ENCODE results near the gene TMEM129.

DNA sequence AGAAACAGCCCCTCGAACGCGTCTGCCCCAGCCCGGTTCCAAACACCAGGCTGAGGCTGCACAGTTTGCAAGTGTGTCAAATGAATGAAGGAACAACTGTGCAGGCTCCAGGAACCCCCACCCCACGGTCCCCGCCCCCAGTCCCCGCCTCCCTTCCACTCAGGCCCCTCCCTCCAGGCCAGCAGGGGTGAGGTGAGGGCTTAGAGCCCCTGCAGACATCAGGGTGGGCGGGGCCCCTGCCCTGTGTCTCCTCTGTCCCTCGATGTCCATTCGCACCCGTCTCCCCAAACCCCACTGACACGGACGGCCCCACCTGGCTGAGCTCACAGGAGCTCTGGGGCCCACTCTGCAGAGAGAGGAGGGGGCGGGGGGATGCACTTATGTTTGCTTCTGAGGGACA is 28.7 kb upstream of the TMEM129 start:
- TF ChIP-seq CTCF (conservative IDR thresholded peaks at IDR 0.05 in 1 of 2, IDR thresholded peaks at IDR 0.05 in 1 of 2; ENCODE audit: low read depth in 1 of 2, low read length in 2 of 2) (no peak), EZH2 (IDR thresholded peaks at IDR 0.05; ENCODE audit: low read length, missing control alignments) (no peak)
